C4-2B (cell line): Measurements from ENCODE around the gene CYFIP2.

ENCODE experiments used
- ZFX ChIP-seq: fragments of 450-650 bp; IDR thresholded peaks from 2 replicates; pipeline ENCODE4 v1.6.1; 2017
- TF ChIP-seq, protein P1 (sequence below): fragments of 450-650 bp; conservative IDR thresholded peaks from 2 replicates; pipeline ENCODE4 v1.5.1; 2017; ENCODE audit warnings: mild to moderate bottlenecking

DNA sequence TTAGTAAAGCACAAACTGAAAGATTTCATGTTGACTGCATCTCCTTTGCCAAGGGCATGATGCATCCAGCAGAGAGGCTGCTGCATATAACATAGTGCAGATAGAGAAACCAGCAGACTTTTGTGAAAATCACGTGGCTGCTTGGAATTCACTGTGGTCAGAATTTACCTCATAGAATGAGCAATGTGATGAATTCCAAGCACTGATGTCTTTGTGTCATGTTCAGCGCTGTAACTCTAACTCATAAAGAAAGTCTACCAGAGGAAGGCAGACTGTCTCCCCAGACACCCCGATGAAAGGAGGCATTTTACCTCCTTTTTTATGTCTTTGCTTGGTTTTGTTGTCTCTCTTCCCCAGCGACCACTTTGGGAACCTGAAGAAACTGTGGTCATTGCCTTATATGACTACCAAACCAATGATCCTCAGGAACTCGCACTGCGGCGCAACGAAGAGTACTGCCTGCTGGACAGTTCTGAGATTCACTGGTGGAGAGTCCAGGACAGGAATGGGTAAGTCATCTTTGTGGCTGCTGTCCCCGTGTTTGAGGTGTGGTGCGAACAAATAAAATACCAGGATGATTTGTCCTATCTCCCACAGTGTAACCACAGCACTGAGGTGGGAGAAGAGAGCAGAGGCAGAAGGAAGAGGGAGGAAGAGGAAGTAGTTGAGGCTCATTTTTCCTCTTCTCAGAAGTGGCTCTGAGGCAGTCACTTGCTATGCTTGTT lies 43.3 kb upstream of the CYFIP2 start:
- TF ChIP-seq, protein P1, sequence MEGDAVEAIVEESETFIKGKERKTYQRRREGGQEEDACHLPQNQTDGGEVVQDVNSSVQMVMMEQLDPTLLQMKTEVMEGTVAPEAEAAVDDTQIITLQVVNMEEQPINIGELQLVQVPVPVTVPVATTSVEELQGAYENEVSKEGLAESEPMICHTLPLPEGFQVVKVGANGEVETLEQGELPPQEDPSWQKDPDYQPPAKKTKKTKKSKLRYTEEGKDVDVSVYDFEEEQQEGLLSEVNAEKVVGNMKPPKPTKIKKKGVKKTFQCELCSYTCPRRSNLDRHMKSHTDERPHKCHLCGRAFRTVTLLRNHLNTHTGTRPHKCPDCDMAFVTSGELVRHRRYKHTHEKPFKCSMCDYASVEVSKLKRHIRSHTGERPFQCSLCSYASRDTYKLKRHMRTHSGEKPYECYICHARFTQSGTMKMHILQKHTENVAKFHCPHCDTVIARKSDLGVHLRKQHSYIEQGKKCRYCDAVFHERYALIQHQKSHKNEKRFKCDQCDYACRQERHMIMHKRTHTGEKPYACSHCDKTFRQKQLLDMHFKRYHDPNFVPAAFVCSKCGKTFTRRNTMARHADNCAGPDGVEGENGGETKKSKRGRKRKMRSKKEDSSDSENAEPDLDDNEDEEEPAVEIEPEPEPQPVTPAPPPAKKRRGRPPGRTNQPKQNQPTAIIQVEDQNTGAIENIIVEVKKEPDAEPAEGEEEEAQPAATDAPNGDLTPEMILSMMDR: no peak
- no peak for TF ChIP-seq ZFX
